Melanocyte of skin (primary cell): ENCODE measurements around the gene METTL8. TPM values are rescaled to one million over a fixed set of nuclear protein-coding genes. Genes with fewer than 3 reads are reported as not detected.

ENCODE experiments used
- total RNA-seq, 2 donors: library from RNA; depleted of rRNA; stranded (reverse); fragments of >200 nt; gene quantifications; 2 replicates each; pipeline ENCODE4 v1.2.3, GENCODE V29; 2012

Gene METTL8
- 10 to 100 TPM; 19.3 to 21.6 TPM for total RNA-seq

DNA sequence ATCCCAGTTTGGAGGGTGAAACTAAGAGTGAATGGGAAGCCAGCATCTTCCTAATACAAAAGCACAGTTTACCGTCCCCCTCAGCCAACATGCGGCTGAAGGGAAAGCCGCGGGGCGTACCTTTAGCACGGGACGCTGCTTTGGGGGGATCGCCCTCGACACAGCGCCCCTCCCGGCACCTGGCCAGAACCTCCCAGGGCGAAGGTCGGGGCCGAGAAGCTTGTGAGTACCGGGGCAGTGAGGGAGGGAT, at the start of gene METTL8:
Gene METTL8 (minus strand): TSS at position 228 of the 250 bp plus-strand sequence. CDS start 41,805 bp downstream, outside the sequence.

GRCh38 chr2:171434013-171434989, 511 bp upstream of the METTL8 start, which contains the start of gene DCAF17:
Gene DCAF17, plus strand, starts transcription at chr2:171434226. Its CDS starts 352 bp downstream, at chr2:171434578.

Other genes with a start within 250 kb of the METTL8 start
- gene DCAF17, start 236 bp upstream of the METTL8 start, total RNA-seq: 10 to 100 TPM; 16.5 to 23.0 TPM
- gene CYBRD1, start 88.5 kb upstream of the METTL8 start, total RNA-seq: 10 to 100 TPM; 61.6 to 64.4 TPM